Measurements from ENCODE around the gene CCDC195. TPM values are rescaled to one million over a fixed set of nuclear protein-coding genes. Genes with fewer than 3 reads are reported as not detected.

The CCDC195 gene
- total RNA-seq, 1 experiment from 2014 or later, result not detected

GRCh38 chr2:224655006-224655537 lies 61.1 kb downstream of the CCDC195 start:
- no peak overlapping the region for H3K4me3 ChIP-seq
- no peaks in the 10 kb centered on the region for H3K4me1 ChIP-seq (replicated peaks; ENCODE audit: insufficient read depth)
- ChIA-PET POLR2A (ENCODE audit: unreplicated experiment) (no interaction called here), CTCF (interaction anchor here (0.6 kb wide), 1 partner anchor 255 kb away, joined by 3 read pairs; no protein-coding TSS in a partner anchor)
- intact Hi-C loops (cut with micrococcal nuclease; ENCODE audit: unreplicated experiment), result no loop called here
- no peak overlapping the region for H3K27ac ChIP-seq
- H2AFZ ChIP-seq, result no peak overlapping the region
- no peaks in the 10 kb centered on the region for H3K27me3 ChIP-seq (ENCODE audit: insufficient read depth, low read depth)
- TF ChIP-seq EZH2 (IDR thresholded peaks at IDR 0.05; ENCODE audit: low read depth), result no peak
- no peak for TF ChIP-seq CTCF (conservative IDR thresholded peaks at IDR 0.05)
- DNase-seq, result no peak
- no peaks in the 10 kb centered on the region for H3K9me2 ChIP-seq (ENCODE audit: insufficient read depth)
- BruUV-seq (replicated peaks), result no TSS peak
- no peak overlapping the region for H3K4me2 ChIP-seq
- no peaks in the 10 kb centered on the region for H3K79me2 ChIP-seq (ENCODE audit: low read depth)
- H3K9me3 ChIP-seq (ENCODE audit: insufficient read depth, low read depth), result peaks cover 11% of the 10 kb centered on the region; the same call in 1 of the 2 replicates
- H3F3A ChIP-seq (ENCODE audit: insufficient read depth, low read depth), result no peaks in the 10 kb centered on the region
- H4K20me1 ChIP-seq (ENCODE audit: insufficient read depth), result no peaks in the 10 kb centered on the region
- no peaks in the 10 kb centered on the region for H3K36me3 ChIP-seq (ENCODE audit: low read depth)

Other genes with a start within 250 kb of the CCDC195 start
- 155 and 200 TPM in 2 replicates for gene CUL3, start 131.0 kb downstream of the CCDC195 start, total RNA-seq (2021)